ENCODE measurements around the gene CELA3A.
A peak's percentile ranks its signal among the peaks of the same experiment; 100 is the strongest.

The CELA3A gene

GRCh38 chr1:22050330-22050729, 48.9 kb downstream of the CELA3A start:
- no peak for DNase-seq (ENCODE audit: low spot score)

- no peak for DNase-seq (ENCODE audit: low spot score)
These were observed 50.2 kb downstream of the CELA3A start for GRCh38 chr1:22051607-22052114.

- peak; percentile 97 for DNase-seq (ENCODE audit: low spot score)
These were observed 50.9 kb downstream of the CELA3A start, which contains the start of gene CDC42 for GRCh38 chr1:22052115-22053016. Gene CDC42 (plus strand): TSS chr1:22052709. CDS start chr1:22078479, 25,770 bp downstream.

GRCh38 chr1:22053017-22053860, 51.8 kb downstream of the CELA3A start:
- DNase-seq (ENCODE audit: low spot score) = peak; percentile 35

GRCh38 chr1:22053861-22054770, 52.7 kb downstream of the CELA3A start:
- no peak for DNase-seq (ENCODE audit: low spot score)

GRCh38 chr1:22055463-22055862, 54.0 kb downstream of the CELA3A start:
- no peak for DNase-seq (ENCODE audit: low spot score)

- no peak for DNase-seq (ENCODE audit: low spot score)
These were observed 54.6 kb downstream of the CELA3A start for GRCh38 chr1:22056043-22056442.

- no peak for DNase-seq (ENCODE audit: low spot score)
These were observed 55.5 kb downstream of the CELA3A start for GRCh38 chr1:22056936-22057335.

- no peak for DNase-seq (ENCODE audit: low spot score)
These were observed 56.4 kb downstream of the CELA3A start for GRCh38 chr1:22057861-22058260.

Measured in CD4-positive, alpha-beta T cell treated with Interleukin-6 at 100 ng/mL for 8 hours (primary cell).